Choroid plexus epithelial cell (primary cell): ENCODE measurements around the gene SNTG2.

Source experiments
- DNase-seq: peaks from one replicate; pipeline ENCODE4 v3.0.0-alpha.2; 2010; ENCODE audit warnings: low read depth
- H3K4me3 ChIP-seq: 2 replicates; pipeline ENCODE4 v1.5.1; 2011; ENCODE audit warnings: low read depth, mild to moderate bottlenecking, control low read depth, low read length, moderate library complexity
- TF ChIP-seq, protein P1 (sequence below): conservative IDR thresholded peaks from 2 replicates; pipeline ENCODE4 v1.5.1; 2011; ENCODE audit warnings: low read depth, mild to moderate bottlenecking, control low read depth, inconsistent platforms, low read length, moderate library complexity

SNTG2 gene

DNA sequence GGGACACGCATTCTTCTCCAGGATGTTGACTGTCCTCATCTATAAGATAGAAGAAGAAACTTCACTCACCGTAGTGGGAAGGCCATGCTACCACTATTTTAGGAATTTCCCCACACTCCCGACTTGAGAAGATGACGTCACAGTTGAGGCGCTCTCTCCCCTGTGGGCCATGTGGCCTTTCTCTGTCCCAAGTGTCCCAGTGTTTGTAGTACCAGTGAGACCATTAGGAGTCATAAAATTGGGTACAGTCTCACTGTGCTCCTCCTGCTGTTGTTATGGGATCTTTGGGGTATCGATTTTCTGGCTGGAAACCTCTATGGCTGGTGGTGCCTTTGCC is 7.2 kb upstream of the SNTG2 start:
- no peak overlapping the region for H3K4me3 ChIP-seq
- DNase-seq: no peak
- TF ChIP-seq, protein P1, sequence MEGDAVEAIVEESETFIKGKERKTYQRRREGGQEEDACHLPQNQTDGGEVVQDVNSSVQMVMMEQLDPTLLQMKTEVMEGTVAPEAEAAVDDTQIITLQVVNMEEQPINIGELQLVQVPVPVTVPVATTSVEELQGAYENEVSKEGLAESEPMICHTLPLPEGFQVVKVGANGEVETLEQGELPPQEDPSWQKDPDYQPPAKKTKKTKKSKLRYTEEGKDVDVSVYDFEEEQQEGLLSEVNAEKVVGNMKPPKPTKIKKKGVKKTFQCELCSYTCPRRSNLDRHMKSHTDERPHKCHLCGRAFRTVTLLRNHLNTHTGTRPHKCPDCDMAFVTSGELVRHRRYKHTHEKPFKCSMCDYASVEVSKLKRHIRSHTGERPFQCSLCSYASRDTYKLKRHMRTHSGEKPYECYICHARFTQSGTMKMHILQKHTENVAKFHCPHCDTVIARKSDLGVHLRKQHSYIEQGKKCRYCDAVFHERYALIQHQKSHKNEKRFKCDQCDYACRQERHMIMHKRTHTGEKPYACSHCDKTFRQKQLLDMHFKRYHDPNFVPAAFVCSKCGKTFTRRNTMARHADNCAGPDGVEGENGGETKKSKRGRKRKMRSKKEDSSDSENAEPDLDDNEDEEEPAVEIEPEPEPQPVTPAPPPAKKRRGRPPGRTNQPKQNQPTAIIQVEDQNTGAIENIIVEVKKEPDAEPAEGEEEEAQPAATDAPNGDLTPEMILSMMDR: no peak

DNA sequence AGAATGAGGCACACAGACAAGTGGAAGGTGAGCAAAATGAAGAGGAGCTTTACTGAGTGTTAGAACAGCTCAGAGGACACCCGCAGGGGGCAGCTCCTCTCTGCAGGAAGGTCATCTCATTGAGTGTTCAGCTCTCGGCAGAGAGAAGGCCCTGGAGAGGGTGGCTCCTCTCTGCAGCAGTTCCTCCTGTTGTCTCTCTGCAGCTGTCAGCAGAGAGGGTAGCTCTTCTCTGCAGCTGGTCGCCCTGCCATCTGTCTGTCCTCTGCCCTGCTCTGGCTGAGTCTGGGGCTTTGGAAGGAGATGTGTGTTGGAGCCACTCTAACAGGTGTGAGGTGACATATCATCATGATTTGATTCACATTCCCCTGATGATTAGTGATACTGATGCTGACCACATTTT is 6.8 kb upstream of the SNTG2 start:
- TF ChIP-seq, protein P1: no peak
- no peak overlapping the region for H3K4me3 ChIP-seq
- DNase-seq: no peak

DNA sequence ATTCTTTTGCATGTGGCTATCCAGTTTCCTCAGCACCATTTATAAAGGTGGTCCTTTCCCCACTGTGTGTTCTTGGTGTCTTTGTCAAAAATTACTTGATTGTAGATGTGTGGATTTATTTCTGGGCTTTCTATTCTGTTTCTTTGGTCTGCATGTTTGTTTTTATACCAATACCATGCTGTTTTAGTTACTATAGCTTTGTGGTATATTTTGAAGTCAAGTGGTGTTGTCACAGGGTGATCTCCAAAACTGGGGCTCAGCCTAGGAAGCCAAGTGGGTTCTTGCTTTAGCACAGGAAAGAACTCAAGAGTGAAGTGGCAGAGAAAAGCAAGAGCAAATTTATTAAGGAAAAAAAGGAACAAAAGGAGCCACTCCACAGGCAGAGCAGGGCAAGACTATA is 6.0 kb upstream of the SNTG2 start:
- no peak overlapping the region for H3K4me3 ChIP-seq
- no peak for DNase-seq
- TF ChIP-seq, protein P1: no peak

DNA sequence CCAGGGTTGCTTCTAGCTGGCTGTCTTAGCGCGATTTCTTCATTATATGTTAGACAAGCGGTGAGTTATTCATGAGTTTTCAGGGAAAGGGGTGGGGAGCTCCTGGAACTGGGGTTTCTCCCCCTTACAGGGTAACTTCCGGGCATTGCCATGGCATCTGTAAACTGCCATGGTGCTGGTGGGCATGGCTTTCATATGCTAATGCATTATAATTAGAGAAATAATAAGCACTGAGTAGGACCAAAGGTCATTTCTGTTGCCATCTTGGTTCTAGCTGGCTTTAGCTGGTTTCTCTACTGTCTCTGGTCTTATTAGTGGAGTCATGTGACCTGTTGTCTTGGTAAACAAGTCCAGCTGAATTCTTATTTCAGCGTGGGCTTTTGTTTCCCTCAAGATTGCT is 5.5 kb upstream of the SNTG2 start:
- no peak overlapping the region for H3K4me3 ChIP-seq
- DNase-seq: no peak
- TF ChIP-seq, protein P1: no peak

DNA sequence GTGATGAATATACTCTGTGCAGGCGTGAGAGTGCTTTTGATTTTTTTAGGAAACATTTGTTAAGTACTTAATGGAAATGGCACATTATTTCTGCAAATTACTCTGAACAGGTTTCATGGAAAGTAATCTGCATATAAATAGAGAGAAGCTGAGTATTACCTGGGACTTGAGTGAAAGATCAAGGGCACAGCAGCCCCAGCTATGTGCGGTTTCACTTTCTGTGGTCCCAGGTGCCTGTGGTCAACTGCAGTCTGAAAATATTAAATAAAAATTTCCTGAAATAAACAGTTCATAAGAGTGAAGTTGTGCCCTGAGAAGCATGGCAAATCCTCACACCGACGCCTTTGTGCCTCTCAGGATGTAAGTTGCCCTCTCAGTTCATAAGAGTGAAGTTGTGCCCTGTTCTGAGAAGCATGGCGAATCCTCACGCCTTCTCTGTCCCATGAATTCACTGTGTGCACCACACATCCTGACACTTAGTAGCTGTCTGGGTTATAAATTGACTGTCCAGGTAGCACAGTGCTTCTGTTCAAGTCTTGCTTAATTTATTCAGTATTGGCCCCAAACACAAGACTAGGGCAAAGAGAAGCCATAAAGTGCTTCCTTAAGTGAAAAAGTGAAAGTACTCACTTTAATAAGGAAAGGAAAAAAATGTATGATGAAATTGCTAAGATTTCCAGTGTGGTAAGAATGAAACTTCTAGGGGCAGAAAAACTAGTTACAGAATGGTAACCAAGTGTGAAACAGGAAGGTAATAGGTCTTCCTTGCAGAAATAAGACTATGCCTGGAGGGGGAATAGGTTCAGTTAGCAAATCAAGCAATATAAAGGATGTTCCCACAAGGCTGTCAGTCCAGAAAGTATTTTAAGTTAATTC is 4.3 kb upstream of the SNTG2 start:
- DNase-seq: no peak
- no peak overlapping the region for H3K4me3 ChIP-seq

DNA sequence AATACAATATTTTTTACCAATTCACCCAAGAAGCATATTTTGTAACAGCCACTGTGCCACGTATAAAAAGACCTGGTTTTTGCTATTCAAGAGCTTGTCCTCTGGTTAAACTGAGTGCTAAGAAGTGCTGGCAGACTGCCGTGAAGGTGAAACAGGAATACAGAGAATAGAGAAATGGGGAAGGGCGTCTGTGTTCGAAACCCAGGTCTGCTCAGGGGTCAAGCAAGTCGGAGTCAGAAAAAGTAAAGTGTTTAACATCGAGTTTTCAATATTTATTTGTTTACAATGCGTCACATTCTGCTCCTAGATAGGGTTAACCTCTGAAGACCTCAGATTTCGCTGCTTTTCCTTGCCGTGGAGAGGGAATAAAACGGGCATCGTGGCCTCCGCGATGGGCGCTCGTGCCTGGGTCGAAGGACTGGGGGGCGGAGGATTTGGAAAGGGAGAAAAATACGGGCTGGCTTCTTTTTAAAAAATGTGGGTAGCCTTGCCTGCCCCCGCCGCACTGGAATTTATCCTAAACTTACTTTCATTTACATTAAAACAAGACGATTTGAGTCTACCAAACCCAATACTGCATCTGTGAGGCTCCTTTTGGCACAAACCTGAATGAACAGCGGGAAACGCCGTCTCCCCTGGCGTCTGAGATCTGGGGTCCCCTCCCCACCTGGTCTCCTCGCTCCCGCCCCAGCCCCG is 1.1 kb upstream of the SNTG2 start:
- DNase-seq: no peak
- TF ChIP-seq, protein P1: no peak
- H3K4me3 ChIP-seq: peak overlapping the region; percentile 56

More for the DNA sequence above, 4.3 kb upstream of the SNTG2 start:
- TF ChIP-seq, protein P1: no peak
